ENCODE data around the gene KCNH2.

The KCNH2 gene

DNA sequence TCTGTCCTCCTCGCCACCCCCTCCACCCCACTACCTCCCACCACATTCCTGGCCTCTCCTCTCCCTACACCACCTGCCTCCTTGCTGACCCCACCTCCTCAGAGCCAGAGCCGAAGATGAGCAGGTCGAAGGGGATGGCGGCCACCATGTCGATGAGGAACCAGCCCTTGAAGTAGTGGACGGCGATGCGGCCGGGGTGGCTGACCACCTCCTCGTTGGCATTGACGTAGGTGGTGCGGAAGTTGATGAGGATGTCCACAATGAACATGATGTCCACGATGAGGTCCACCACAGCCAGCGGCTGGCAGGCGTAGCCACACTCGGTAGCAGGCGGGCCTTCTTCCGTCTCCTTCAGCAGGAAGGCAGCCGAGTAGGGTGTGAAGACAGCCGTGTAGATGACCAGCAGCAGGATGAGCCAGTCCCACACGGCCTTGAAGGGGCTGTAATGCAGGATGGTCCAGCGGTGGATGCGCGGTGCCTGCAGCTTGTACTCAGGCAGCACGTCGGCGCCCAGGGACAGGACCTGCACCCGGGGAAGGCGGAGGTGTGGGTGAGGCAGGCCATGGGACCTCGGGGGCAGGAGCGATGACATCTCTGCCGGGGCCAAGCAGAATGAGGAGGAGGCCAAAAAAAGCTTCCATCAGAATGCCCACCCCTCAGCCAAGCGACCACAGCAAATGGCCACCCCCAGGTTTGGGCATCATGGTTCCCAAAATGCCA, 25.6 kb downstream of the KCNH2 start:
- no peak for DNase-seq (ENCODE audit: low read depth)
- TF ChIP-seq, protein P1, sequence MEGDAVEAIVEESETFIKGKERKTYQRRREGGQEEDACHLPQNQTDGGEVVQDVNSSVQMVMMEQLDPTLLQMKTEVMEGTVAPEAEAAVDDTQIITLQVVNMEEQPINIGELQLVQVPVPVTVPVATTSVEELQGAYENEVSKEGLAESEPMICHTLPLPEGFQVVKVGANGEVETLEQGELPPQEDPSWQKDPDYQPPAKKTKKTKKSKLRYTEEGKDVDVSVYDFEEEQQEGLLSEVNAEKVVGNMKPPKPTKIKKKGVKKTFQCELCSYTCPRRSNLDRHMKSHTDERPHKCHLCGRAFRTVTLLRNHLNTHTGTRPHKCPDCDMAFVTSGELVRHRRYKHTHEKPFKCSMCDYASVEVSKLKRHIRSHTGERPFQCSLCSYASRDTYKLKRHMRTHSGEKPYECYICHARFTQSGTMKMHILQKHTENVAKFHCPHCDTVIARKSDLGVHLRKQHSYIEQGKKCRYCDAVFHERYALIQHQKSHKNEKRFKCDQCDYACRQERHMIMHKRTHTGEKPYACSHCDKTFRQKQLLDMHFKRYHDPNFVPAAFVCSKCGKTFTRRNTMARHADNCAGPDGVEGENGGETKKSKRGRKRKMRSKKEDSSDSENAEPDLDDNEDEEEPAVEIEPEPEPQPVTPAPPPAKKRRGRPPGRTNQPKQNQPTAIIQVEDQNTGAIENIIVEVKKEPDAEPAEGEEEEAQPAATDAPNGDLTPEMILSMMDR (IDR thresholded peaks at IDR 0.05; ENCODE audit: low read depth, low read length, missing control alignments), result no peak
- H3K4me3 ChIP-seq (ENCODE audit: low read depth, low read length), result no peak overlapping the region
- in situ Hi-C loops (cut with HindIII; ENCODE audit: low sequenced_read_pairs), result no loop called here

DNA sequence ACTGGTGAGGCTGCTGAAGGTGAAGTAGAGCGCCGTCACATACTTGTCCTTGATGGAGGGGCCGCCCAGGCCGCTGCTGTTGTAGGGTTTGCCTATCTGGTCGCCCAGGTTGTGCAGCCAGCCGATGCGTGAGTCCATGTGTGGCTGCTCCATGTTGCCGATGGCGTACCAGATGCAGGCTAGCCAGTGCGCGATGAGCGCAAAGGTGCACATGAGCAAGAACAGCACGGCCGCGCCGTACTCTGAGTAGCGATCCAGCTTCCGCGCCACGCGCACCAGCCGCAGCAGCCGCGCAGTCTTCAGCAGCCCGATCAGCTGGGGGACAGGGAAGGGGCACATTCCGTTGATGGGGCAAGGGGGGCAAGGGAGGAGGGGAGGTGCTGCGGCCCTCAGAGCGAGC, 26.6 kb downstream of the KCNH2 start:
- TF ChIP-seq, protein P1 (IDR thresholded peaks at IDR 0.05; ENCODE audit: low read depth, low read length, missing control alignments), result no peak
- in situ Hi-C loops (cut with HindIII; ENCODE audit: low sequenced_read_pairs), result no loop called here
- no peak for DNase-seq (ENCODE audit: low read depth)
- no peak overlapping the region for H3K4me3 ChIP-seq (ENCODE audit: low read depth, low read length)

GRCh38 chr7:150951181-150951520, 27.0 kb downstream of the KCNH2 start:
- no peak overlapping the region for H3K4me3 ChIP-seq (ENCODE audit: low read depth, low read length)
- in situ Hi-C loops (cut with HindIII; ENCODE audit: low sequenced_read_pairs), result no loop called here
- no peak for DNase-seq (ENCODE audit: low read depth)
- TF ChIP-seq, protein P1 (IDR thresholded peaks at IDR 0.05; ENCODE audit: low read depth, low read length, missing control alignments), result no peak

DNA sequence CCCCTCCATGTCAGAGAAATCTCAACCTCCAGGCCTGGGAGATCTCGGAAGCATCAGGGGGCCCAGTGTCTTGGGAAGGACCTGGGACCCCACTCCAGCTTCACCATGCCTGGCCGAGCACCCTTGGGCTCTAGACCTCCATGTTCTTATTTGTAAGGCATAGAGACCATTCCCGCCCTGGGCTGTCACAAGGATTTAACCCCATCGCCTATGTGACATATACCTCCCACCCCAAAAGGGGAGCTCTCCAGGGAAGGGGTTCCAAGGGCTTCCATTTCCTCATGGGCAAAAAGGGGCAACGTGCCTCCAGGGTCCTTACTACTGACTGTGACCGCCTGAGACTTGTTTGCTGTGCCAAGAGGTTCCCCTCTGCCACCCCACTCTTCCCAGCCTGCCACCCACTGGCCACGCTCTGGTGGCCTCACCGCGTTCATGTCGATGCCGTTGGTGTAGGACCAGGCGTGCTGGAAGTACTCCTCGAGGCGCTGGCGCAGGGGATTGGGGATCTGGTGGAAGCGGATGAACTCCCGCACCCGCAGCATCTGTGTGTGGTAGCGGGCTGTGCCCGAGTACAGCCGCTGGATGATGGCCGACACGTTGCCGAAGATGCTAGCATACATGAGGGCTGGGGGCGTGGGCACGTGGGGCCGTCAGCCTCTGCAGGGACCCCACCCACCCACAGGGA, 27.5 kb downstream of the KCNH2 start:
- no peak for DNase-seq (ENCODE audit: low read depth)
- no peak overlapping the region for H3K4me3 ChIP-seq (ENCODE audit: low read depth, low read length)
- in situ Hi-C loops (cut with HindIII; ENCODE audit: low sequenced_read_pairs), result no loop called here
- TF ChIP-seq, protein P1 (IDR thresholded peaks at IDR 0.05; ENCODE audit: low read depth, low read length, missing control alignments), result no peak

DNA sequence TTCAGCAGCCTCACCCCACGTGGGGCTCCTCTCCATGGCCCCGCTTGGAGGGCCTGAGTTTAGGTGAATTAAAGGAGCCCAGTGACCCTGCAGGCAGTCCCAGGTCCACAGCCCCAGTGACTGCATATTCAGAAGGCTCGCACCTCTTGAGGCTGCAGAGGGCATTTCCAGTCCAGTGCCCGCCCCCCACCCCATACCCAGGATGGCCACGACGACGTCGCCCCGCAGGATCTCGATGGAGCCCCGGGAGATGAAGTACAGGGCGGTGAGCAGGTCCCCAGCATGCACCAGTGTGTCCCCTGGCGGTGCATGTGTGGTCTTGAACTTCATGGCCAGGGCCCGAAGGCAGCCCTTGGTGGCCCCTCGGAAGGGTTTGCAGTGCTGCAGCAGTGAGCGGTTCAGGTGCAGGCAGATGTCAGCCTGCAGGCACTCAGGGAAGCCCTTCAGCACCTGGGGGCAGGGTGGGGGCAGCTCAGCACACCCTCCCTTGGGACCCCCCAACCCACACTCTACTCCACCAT, 28.1 kb downstream of the KCNH2 start:
- no peak for DNase-seq (ENCODE audit: low read depth)
- in situ Hi-C loops (cut with HindIII; ENCODE audit: low sequenced_read_pairs), result no loop called here
- TF ChIP-seq, protein P1 (IDR thresholded peaks at IDR 0.05; ENCODE audit: low read depth, low read length, missing control alignments), result no peak
- H3K4me3 ChIP-seq (ENCODE audit: low read depth, low read length), result no peak overlapping the region

DNA sequence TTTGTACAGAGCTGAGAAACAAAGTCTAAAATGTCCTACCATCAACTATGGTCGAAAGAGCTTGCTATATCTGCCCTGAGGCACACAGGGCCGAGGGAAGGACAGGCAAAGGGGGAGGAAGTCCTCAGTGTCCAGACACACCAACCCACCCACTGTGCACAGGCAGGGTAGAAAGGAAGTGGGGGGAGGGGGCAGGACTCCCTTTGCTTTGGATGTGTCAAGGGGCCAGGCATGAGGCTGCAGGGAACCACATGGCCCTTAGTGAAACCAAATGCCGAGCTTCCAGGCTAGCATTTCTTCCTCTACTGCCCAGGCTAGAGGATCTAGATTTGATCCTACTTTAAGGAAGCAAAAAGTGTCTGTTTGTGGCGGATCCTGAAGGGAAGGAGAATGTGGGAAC, 28.6 kb downstream of the KCNH2 start:
- no peak for DNase-seq (ENCODE audit: low read depth)
- TF ChIP-seq, protein P1 (IDR thresholded peaks at IDR 0.05; ENCODE audit: low read depth, low read length, missing control alignments), result no peak
- no peak overlapping the region for H3K4me3 ChIP-seq (ENCODE audit: low read depth, low read length)
- in situ Hi-C loops (cut with HindIII; ENCODE audit: low sequenced_read_pairs), result no loop called here
